ENCODE data around the gene TUBGCP5. TPM values are rescaled to one million over a fixed set of nuclear protein-coding genes. Genes with fewer than 3 reads are reported as not detected.

TUBGCP5 gene
- total and polyA plus RNA-seq, 2 experiments from 2014 or later, result 12.0 to 21.7 TPM

DNA sequence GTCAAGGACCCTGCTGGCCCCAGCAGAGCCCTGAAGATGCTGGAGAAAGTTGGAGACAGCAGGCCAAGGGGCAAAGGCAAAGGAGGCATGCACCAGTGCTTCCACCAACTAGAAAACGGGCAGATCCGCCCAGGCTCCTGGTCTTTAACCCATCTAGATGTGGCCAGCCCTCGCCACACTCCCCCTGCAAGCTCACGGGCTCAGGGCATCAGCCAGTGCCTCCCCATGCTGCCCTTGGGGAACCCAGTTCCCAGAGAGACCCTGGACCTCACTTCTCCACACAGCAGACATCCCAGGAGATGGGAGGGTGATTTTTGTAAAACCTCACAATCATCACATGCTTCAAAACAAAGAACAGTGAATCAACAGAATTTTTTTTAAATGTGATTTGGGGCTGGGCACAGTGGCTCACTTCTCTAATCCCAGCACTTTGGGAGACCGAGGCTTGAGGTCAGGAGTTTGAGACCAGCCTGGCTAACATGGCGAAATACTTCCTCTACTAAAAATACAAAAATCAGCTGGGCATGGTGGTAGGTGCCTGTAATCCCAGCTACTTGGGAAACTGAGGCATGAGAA lies 83.7 kb downstream of the TUBGCP5 start:
- Histone ChIP-seq H3K4me2 (no peak overlapping the region), H3K4me3 (no peak overlapping the region), H4K20me1 (replicated peaks; ENCODE audit: insufficient read depth) (peaks cover 30% of the 10 kb centered on the region), H3F3A (replicated peaks; ENCODE audit: low read depth) (no peaks in the 10 kb centered on the region), H3K4me1 (ENCODE audit: insufficient read depth) (peaks cover 17% of the 10 kb centered on the region), H3K9me2 (ENCODE audit: insufficient read depth) (no peaks in the 10 kb centered on the region), H3K27ac (ENCODE audit: low read depth) (no peak overlapping the region), H3K36me3 (ENCODE audit: insufficient read depth) (no peaks in the 10 kb centered on the region), H3K79me2 (replicated peaks; ENCODE audit: insufficient read depth) (peaks cover 59% of the 10 kb centered on the region), H2AFZ (no peak overlapping the region), H3K27me3 (ENCODE audit: insufficient read depth) (peaks cover 13% of the 10 kb centered on the region; the same call in 1 of the 2 replicates)
- H3K4me1 Mint-ChIP-seq, result peaks cover 36% of the 10 kb centered on the region
- no peak overlapping the region for H3K4me3 Mint-ChIP-seq
- DNase-seq (ENCODE audit: low spot score), result no peak
- ATAC-seq, result no peak
- peaks cover 39% of the 10 kb centered on the region for H3K27me3 Mint-ChIP-seq (ENCODE audit: insufficient read depth, low read depth, poor library complexity)
- H3K9me3 Mint-ChIP-seq, result no peaks in the 10 kb centered on the region; the same call in 2 of the 3 replicates
- no peaks in the 10 kb centered on the region; the same call in 2 of the 3 replicates for H3K36me3 Mint-ChIP-seq (ENCODE audit: low read depth)
- H3K27ac Mint-ChIP-seq, result no peak overlapping the region
- TF ChIP-seq STAT1 (IDR thresholded peaks at IDR 0.05; ENCODE audit: unreplicated experiment), result no peak
- TF ChIP-seq, protein P1, sequence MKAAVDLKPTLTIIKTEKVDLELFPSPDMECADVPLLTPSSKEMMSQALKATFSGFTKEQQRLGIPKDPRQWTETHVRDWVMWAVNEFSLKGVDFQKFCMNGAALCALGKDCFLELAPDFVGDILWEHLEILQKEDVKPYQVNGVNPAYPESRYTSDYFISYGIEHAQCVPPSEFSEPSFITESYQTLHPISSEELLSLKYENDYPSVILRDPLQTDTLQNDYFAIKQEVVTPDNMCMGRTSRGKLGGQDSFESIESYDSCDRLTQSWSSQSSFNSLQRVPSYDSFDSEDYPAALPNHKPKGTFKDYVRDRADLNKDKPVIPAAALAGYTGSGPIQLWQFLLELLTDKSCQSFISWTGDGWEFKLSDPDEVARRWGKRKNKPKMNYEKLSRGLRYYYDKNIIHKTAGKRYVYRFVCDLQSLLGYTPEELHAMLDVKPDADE (IDR thresholded peaks at IDR 0.05), result no peak
- TF ChIP-seq, protein P2, sequence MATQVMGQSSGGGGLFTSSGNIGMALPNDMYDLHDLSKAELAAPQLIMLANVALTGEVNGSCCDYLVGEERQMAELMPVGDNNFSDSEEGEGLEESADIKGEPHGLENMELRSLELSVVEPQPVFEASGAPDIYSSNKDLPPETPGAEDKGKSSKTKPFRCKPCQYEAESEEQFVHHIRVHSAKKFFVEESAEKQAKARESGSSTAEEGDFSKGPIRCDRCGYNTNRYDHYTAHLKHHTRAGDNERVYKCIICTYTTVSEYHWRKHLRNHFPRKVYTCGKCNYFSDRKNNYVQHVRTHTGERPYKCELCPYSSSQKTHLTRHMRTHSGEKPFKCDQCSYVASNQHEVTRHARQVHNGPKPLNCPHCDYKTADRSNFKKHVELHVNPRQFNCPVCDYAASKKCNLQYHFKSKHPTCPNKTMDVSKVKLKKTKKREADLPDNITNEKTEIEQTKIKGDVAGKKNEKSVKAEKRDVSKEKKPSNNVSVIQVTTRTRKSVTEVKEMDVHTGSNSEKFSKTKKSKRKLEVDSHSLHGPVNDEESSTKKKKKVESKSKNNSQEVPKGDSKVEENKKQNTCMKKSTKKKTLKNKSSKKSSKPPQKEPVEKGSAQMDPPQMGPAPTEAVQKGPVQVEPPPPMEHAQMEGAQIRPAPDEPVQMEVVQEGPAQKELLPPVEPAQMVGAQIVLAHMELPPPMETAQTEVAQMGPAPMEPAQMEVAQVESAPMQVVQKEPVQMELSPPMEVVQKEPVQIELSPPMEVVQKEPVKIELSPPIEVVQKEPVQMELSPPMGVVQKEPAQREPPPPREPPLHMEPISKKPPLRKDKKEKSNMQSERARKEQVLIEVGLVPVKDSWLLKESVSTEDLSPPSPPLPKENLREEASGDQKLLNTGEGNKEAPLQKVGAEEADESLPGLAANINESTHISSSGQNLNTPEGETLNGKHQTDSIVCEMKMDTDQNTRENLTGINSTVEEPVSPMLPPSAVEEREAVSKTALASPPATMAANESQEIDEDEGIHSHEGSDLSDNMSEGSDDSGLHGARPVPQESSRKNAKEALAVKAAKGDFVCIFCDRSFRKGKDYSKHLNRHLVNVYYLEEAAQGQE (IDR thresholded peaks at IDR 0.05; ENCODE audit: unreplicated experiment), result no peak
- TF ChIP-seq CREB1 (CRISPR knock-in tag; IDR thresholded peaks at IDR 0.05; ENCODE audit: low read depth), result no peak
- TF ChIP-seq NANOG (IDR thresholded peaks at IDR 0.05; ENCODE audit: borderline replicate concordance), result no peak
- TF ChIP-seq, protein P3, sequence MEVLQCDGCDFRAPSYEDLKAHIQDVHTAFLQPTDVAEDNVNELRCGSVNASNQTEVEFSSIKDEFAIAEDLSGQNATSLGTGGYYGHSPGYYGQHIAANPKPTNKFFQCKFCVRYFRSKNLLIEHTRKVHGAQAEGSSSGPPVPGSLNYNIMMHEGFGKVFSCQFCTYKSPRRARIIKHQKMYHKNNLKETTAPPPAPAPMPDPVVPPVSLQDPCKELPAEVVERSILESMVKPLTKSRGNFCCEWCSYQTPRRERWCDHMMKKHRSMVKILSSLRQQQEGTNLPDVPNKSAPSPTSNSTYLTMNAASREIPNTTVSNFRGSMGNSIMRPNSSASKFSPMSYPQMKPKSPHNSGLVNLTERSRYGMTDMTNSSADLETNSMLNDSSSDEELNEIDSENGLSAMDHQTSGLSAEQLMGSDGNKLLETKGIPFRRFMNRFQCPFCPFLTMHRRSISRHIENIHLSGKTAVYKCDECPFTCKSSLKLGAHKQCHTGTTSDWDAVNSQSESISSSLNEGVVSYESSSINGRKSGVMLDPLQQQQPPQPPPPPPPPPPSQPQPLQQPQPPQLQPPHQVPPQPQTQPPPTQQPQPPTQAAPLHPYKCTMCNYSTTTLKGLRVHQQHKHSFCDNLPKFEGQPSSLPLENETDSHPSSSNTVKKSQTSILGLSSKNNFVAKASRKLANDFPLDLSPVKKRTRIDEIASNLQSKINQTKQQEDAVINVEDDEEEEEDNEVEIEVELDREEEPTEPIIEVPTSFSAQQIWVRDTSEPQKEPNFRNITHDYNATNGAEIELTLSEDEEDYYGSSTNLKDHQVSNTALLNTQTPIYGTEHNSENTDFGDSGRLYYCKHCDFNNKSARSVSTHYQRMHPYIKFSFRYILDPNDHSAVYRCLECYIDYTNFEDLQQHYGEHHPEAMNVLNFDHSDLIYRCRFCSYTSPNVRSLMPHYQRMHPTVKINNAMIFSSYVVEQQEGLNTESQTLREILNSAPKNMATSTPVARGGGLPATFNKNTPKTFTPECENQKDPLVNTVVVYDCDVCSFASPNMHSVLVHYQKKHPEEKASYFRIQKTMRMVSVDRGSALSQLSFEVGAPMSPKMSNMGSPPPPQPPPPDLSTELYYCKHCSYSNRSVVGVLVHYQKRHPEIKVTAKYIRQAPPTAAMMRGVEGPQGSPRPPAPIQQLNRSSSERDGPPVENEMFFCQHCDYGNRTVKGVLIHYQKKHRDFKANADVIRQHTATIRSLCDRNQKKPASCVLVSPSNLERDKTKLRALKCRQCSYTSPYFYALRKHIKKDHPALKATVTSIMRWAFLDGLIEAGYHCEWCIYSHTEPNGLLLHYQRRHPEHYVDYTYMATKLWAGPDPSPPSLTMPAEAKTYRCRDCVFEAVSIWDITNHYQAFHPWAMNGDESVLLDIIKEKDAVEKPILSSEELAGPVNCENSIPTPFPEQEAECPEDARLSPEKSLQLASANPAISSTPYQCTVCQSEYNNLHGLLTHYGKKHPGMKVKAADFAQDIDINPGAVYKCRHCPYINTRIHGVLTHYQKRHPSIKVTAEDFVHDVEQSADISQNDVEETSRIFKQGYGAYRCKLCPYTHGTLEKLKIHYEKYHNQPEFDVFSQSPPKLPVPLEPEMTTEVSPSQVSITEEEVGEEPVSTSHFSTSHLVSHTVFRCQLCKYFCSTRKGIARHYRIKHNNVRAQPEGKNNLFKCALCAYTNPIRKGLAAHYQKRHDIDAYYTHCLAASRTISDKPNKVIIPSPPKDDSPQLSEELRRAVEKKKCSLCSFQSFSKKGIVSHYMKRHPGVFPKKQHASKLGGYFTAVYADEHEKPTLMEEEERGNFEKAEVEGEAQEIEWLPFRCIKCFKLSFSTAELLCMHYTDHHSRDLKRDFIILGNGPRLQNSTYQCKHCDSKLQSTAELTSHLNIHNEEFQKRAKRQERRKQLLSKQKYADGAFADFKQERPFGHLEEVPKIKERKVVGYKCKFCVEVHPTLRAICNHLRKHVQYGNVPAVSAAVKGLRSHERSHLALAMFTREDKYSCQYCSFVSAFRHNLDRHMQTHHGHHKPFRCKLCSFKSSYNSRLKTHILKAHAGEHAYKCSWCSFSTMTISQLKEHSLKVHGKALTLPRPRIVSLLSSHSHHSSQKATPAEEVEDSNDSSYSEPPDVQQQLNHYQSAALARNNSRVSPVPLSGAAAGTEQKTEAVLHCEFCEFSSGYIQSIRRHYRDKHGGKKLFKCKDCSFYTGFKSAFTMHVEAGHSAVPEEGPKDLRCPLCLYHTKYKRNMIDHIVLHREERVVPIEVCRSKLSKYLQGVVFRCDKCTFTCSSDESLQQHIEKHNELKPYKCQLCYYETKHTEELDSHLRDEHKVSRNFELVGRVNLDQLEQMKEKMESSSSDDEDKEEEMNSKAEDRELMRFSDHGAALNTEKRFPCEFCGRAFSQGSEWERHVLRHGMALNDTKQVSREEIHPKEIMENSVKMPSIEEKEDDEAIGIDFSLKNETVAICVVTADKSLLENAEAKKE (CRISPR knock-in tag; IDR thresholded peaks at IDR 0.05), result no peak
- no peak for TF ChIP-seq EZH2 (IDR thresholded peaks at IDR 0.05; ENCODE audit: low read depth, unreplicated experiment)
- no peak for TF ChIP-seq EZH2phosphoT487 (IDR thresholded peaks at IDR 0.05; ENCODE audit: unreplicated experiment)
- TF ChIP-seq POLR2AphosphoS5 (IDR thresholded peaks at IDR 0.05; ENCODE audit: low read depth), result no peak
- no peak for TF ChIP-seq ZNF331 (CRISPR knock-in tag; IDR thresholded peaks at IDR 0.05; ENCODE audit: low read depth)
- TF ChIP-seq, protein P4, sequence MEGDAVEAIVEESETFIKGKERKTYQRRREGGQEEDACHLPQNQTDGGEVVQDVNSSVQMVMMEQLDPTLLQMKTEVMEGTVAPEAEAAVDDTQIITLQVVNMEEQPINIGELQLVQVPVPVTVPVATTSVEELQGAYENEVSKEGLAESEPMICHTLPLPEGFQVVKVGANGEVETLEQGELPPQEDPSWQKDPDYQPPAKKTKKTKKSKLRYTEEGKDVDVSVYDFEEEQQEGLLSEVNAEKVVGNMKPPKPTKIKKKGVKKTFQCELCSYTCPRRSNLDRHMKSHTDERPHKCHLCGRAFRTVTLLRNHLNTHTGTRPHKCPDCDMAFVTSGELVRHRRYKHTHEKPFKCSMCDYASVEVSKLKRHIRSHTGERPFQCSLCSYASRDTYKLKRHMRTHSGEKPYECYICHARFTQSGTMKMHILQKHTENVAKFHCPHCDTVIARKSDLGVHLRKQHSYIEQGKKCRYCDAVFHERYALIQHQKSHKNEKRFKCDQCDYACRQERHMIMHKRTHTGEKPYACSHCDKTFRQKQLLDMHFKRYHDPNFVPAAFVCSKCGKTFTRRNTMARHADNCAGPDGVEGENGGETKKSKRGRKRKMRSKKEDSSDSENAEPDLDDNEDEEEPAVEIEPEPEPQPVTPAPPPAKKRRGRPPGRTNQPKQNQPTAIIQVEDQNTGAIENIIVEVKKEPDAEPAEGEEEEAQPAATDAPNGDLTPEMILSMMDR (conservative IDR thresholded peaks at IDR 0.05; ENCODE audit: low read depth in 2 of 2), result no peak
